HS-27A (cell line): Measurements from ENCODE around the gene CALN1.
"Not testable (repeated sequence)": the region's sequence is repeated elsewhere in the genome, so short reads cannot be mapped to it uniquely, and the experiment has no call there.

Experiments
- DNase-seq: peaks from one replicate; pipeline ENCODE4 v3.0.0-alpha.2; 2012; ENCODE audit warnings: low read depth, missing footprints

CALN1 gene

GRCh38 chr7:71976645-71977044, 435.5 kb downstream of the CALN1 start:
- DNase-seq = no peak

GRCh38 chr7:71974611-71975010, 437.5 kb downstream of the CALN1 start:
- no peak for DNase-seq

- no peak for DNase-seq
These were observed 439.6 kb downstream of the CALN1 start for GRCh38 chr7:71972534-71972933.

- DNase-seq = no peak
These were observed 441.4 kb downstream of the CALN1 start for GRCh38 chr7:71970725-71971124.

GRCh38 chr7:71962636-71963035, 449.5 kb downstream of the CALN1 start:
- no peak for DNase-seq

GRCh38 chr7:71961283-71961682, 450.9 kb downstream of the CALN1 start:
- DNase-seq = no peak

GRCh38 chr7:71942115-71942514, 470.0 kb downstream of the CALN1 start:
- no peak for DNase-seq

GRCh38 chr7:71937840-71938371, 474.2 kb downstream of the CALN1 start:
- no peak for DNase-seq

- DNase-seq = no peak
These were observed 476.5 kb downstream of the CALN1 start for GRCh38 chr7:71935674-71936073.

- no peak for DNase-seq
These were observed 478.7 kb downstream of the CALN1 start for GRCh38 chr7:71933426-71933825.

GRCh38 chr7:71925663-71926062, 486.5 kb downstream of the CALN1 start:
- no peak for DNase-seq

GRCh38 chr7:71914204-71914603, 497.9 kb downstream of the CALN1 start:
- DNase-seq = not testable (repeated sequence)

GRCh38 chr7:71912476-71912875, 499.7 kb downstream of the CALN1 start:
- no peak for DNase-seq

- no peak for DNase-seq
These were observed 501.1 kb downstream of the CALN1 start for GRCh38 chr7:71911051-71911450.

GRCh38 chr7:71905821-71906220, 506.3 kb downstream of the CALN1 start:
- no peak for DNase-seq

GRCh38 chr7:71904484-71904883, 507.7 kb downstream of the CALN1 start:
- no peak for DNase-seq

GRCh38 chr7:71900556-71900955, 511.6 kb downstream of the CALN1 start:
- no peak for DNase-seq

- no peak for DNase-seq
These were observed 515.6 kb downstream of the CALN1 start for GRCh38 chr7:71896535-71896934.

GRCh38 chr7:71886046-71886445, 526.1 kb downstream of the CALN1 start:
- DNase-seq = no peak

GRCh38 chr7:71885487-71885886, 526.7 kb downstream of the CALN1 start:
- DNase-seq = no peak

GRCh38 chr7:71883415-71883814, 528.7 kb downstream of the CALN1 start:
- DNase-seq = no peak

- DNase-seq = no peak
These were observed 540.7 kb downstream of the CALN1 start for GRCh38 chr7:71871446-71871845.

- DNase-seq = no peak
These were observed 541.3 kb downstream of the CALN1 start for GRCh38 chr7:71870812-71871211.

- DNase-seq = no peak
These were observed 543.3 kb downstream of the CALN1 start for GRCh38 chr7:71868797-71869196.

GRCh38 chr7:71867626-71868025, 544.5 kb downstream of the CALN1 start:
- DNase-seq = no peak
